Islet precursor cell (in vitro differentiated cells): ENCODE results near the gene OSBPL10.

Experiments used
- DNase-seq: peaks from one replicate; pipeline ENCODE4 v3.0.0-alpha.2; 2018

Gene OSBPL10

GRCh38 chr3:31645256-31645655, 335.8 kb downstream of the OSBPL10 start:
- no peak for DNase-seq

GRCh38 chr3:31639828-31640227, 341.2 kb downstream of the OSBPL10 start:
- no peak for DNase-seq

- no peak for DNase-seq
These were observed 344.2 kb downstream of the OSBPL10 start for GRCh38 chr3:31636694-31637442.

GRCh38 chr3:31636049-31636448, 345.0 kb downstream of the OSBPL10 start:
- DNase-seq: no peak

- no peak for DNase-seq
These were observed 345.5 kb downstream of the OSBPL10 start for GRCh38 chr3:31635545-31635944.

GRCh38 chr3:31634476-31634875, 346.6 kb downstream of the OSBPL10 start:
- peak; percentile 50 for DNase-seq

- no peak for DNase-seq
These were observed 352.0 kb downstream of the OSBPL10 start for GRCh38 chr3:31629054-31629453.

- DNase-seq: no peak
These were observed 355.7 kb downstream of the OSBPL10 start for GRCh38 chr3:31625358-31625757.

GRCh38 chr3:31624083-31624709, 356.9 kb downstream of the OSBPL10 start:
- no peak for DNase-seq

GRCh38 chr3:31622636-31623288, 358.3 kb downstream of the OSBPL10 start:
- no peak for DNase-seq

GRCh38 chr3:31621314-31621713, 359.7 kb downstream of the OSBPL10 start:
- DNase-seq: no peak

GRCh38 chr3:31620656-31621055, 360.4 kb downstream of the OSBPL10 start:
- DNase-seq: no peak

GRCh38 chr3:31616711-31617110, 364.4 kb downstream of the OSBPL10 start:
- DNase-seq: no peak

- DNase-seq: no peak
These were observed 365.8 kb downstream of the OSBPL10 start for GRCh38 chr3:31615071-31615875.

- no peak for DNase-seq
These were observed 366.7 kb downstream of the OSBPL10 start for GRCh38 chr3:31614162-31614921.

- no peak for DNase-seq
These were observed 367.4 kb downstream of the OSBPL10 start for GRCh38 chr3:31613654-31614053.

GRCh38 chr3:31613177-31613576, 367.9 kb downstream of the OSBPL10 start:
- DNase-seq: no peak
